Activated naive CD8-positive, alpha-beta T cell treated with anti-CD3 and anti-CD28 coated beads for 36 hours (primary cell): Measurements from ENCODE around the gene SAG. TPM values are rescaled to one million over a fixed set of nuclear protein-coding genes. Genes with fewer than 3 reads are reported as not detected.

Experiments
- DNase-seq: peaks from one replicate; pipeline ENCODE4 v3.0.0; 2021
- H3K27ac Mint-ChIP-seq: one replicate; pipeline ENCODE4 v1.8.0; 2022; ENCODE audit warnings: mild to moderate bottlenecking, moderate library complexity, mixed read lengths
- H3K27me3 Mint-ChIP-seq: one replicate; pipeline ENCODE4 v1.8.0; 2022; ENCODE audit warnings: mild to moderate bottlenecking, mixed read lengths
- H3K36me3 Mint-ChIP-seq: one replicate; pipeline ENCODE4 v1.8.0; 2021; ENCODE audit warnings: mild to moderate bottlenecking, mixed read lengths
- H3K4me1 Mint-ChIP-seq: one replicate; pipeline ENCODE4 v1.8.0; 2021; ENCODE audit warnings: mixed read lengths
- H3K4me3 Mint-ChIP-seq: one replicate; pipeline ENCODE4 v1.8.0; 2022; ENCODE audit warnings: mild to moderate bottlenecking, moderate library complexity, mixed read lengths
- H3K9me3 Mint-ChIP-seq: one replicate; pipeline ENCODE4 v1.8.0; 2022; ENCODE audit warnings: mixed read lengths
- total RNA-seq, 2 experiments: library from RNA; stranded (reverse); gene quantifications; one replicate each; pipeline ENCODE4 v1.2.3, GENCODE V29; 2021

Gene SAG
- total RNA-seq, 2 experiments from 2014 or later = 0.31 TPM; not detected in 1

DNA sequence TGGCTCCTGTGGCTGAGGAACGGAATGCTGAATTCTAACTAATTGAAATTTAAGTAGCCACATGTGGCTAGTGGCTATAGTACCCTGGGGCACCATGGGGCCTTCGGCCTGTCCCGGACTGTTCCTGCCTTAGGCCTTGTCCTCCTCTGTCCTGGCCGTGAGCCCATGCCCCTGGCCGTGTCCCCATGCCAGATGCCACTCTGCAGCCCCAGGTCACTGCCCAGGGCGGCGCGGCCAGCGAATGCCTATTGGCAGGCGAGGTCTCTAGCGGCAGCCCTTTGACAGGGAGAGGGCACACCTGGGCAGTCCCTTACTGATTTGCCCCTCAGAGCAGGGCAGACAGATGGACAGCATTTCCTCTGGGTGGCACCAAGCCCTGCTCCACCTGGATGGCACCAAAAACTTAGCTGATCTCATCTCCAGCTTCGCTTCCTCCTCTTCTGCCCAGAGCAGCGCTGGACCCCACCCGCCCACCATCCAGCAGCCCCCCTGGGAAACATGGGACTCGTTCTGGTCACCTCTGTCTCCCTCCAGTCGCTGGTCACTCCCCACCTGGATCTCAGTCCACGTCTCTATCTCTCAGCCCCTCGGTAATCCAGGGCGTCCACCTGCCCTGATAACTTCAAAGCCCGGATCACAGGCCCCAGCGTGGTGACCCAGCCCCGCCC, 45.6 kb downstream of the SAG start:
- DNase-seq = no peak
- Mint-ChIP-seq H3K9me3 (no peaks in the 10 kb centered on the region), H3K4me1 (peaks cover 58% of the 10 kb centered on the region), H3K27ac (peak overlapping the region; percentile 87), H3K4me3 (peak overlapping the region; percentile 83), H3K27me3 (no peaks in the 10 kb centered on the region), H3K36me3 (peaks cover 29% of the 10 kb centered on the region)

DNA sequence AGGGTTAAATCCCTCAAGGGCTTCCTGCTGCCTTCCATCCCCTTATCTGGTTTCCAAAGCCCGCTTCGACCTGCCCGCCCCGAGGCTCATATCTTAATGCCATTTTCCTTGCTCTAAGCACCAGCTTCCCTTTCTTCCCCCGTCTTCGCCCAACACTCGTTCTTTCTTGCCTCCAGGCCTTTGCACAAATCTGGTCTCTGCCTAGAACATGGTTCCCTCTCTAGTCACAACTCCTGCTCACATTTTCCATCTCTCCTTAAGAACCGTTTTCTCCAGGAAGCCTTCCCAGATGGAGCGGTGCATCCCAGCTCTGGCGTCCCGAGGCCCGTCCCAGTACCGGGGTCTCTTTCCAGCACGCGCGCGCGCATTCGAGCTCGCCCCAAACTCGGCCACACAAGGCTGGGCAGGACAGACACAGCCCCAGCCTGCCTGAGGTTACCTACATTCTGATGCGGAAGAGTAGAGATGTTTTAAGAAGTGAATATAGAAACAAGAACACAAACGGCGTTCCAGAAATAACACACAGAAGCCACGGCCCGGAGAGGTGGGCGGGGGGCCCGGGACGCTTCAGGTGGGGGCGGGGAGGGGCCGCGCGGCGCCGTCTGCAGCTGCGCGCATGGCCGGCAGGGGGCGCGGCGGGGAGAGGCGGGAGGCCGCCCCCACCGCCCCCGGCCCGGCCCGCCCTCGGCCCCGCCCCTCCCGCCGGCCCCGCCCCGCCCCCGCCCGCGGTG, 46.3 kb downstream of the SAG start, which contains the start of gene DGKD:
Gene DGKD (plus strand): TSS at position 726 of the 731 bp plus-strand sequence. CDS start 25 bp downstream, outside the sequence.
- Mint-ChIP-seq H3K27me3 (no peaks in the 10 kb centered on the region), H3K4me3 (peak within 1 kb of the TSS; percentile 85), H3K9me3 (no peaks in the 10 kb centered on the region), H3K27ac (peak within 1 kb of the TSS; percentile 87), H3K4me1 (peaks cover 65% of the 10 kb centered on the region), H3K36me3 (peaks cover 35% of the 10 kb centered on the region)
- peak; percentile 79 for DNase-seq

DNA sequence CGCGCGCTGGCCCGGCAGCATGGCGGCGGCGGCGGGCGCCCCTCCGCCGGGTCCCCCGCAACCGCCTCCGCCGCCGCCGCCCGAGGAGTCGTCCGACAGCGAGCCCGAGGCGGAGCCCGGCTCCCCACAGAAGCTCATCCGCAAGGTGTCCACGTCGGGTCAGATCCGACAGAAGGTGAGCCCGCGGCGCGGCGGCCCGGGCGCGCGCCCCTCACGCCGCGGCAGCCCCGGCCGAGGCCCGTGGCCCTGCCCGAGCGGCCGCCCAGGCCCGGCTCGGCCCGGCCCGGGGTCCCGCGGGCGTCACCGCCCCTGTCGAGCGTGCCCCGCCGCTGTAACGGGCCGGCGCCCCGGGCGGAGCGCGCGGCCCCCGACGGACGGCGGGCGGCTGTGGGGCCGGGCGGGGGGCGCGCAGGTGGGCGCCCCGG, 46.9 kb downstream of the SAG start:
- H3K4me3 Mint-ChIP-seq = no peak overlapping the region
- no peak for DNase-seq
- H3K4me1 Mint-ChIP-seq = peaks cover 67% of the 10 kb centered on the region
- no peaks in the 10 kb centered on the region for H3K27me3 Mint-ChIP-seq
- H3K36me3 Mint-ChIP-seq = peaks cover 37% of the 10 kb centered on the region
- no peak overlapping the region for H3K27ac Mint-ChIP-seq
- no peaks in the 10 kb centered on the region for H3K9me3 Mint-ChIP-seq

DNA sequence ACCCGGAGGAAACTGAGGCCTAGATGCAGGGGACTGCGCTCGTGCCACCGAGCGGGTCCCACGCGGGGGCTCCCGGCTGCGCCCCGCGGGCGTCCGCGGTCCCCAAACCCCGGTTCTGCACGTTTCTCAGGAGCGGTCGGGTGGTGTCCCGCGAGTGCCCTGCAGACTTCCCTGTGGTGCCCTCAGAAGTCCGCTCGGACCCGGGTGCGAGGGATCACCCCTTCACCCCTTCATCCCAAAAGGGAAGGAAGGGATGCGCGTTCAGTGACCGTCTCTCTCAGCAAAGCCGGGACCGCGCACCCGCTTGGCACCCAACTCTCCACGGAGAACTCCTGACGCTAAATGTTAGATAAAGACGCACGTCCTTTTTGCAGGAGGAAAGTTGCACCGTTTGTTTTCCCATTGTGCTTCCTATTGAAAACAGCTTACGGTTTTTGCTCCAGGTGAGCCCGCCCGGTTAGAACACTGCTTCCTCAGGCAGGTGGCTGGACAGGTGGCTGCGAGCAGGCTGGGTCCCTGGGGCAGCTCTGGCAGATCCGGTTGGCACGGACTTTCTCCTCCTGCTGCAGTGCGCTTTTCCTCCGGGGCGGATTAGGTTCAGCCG, 47.5 kb downstream of the SAG start:
- Mint-ChIP-seq H3K4me1 (peaks cover 70% of the 10 kb centered on the region), H3K27me3 (no peaks in the 10 kb centered on the region), H3K27ac (peak overlapping the region; percentile 74), H3K4me3 (peak overlapping the region; percentile 85), H3K9me3 (no peaks in the 10 kb centered on the region), H3K36me3 (peaks cover 42% of the 10 kb centered on the region)
- DNase-seq = no peak

DNA sequence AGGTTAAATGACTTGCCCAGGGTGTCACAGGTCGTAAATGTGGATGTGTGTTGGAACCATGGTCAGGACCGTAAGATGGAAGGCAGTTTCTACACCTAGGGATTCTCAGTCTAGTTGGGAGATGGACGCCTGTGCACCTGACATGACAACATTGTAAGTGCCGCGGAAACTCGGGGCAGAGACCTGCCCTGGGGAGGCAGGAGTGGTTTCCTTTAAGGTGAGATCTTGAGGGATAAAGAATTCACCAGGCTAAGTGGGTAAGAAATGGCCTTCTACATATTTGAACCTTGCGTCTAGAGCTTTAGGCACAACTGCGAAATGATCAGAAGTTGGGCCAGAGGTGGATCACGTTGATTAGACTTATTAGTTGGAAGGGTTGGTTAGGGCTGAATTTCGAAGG, 48.3 kb downstream of the SAG start:
- peaks cover 68% of the 10 kb centered on the region for H3K4me1 Mint-ChIP-seq
- peak overlapping the region; percentile 85 for H3K4me3 Mint-ChIP-seq
- no peaks in the 10 kb centered on the region for H3K27me3 Mint-ChIP-seq
- peaks cover 47% of the 10 kb centered on the region for H3K36me3 Mint-ChIP-seq
- H3K9me3 Mint-ChIP-seq = no peaks in the 10 kb centered on the region
- peak overlapping the region; percentile 63 for H3K27ac Mint-ChIP-seq
- no peak for DNase-seq

DNA sequence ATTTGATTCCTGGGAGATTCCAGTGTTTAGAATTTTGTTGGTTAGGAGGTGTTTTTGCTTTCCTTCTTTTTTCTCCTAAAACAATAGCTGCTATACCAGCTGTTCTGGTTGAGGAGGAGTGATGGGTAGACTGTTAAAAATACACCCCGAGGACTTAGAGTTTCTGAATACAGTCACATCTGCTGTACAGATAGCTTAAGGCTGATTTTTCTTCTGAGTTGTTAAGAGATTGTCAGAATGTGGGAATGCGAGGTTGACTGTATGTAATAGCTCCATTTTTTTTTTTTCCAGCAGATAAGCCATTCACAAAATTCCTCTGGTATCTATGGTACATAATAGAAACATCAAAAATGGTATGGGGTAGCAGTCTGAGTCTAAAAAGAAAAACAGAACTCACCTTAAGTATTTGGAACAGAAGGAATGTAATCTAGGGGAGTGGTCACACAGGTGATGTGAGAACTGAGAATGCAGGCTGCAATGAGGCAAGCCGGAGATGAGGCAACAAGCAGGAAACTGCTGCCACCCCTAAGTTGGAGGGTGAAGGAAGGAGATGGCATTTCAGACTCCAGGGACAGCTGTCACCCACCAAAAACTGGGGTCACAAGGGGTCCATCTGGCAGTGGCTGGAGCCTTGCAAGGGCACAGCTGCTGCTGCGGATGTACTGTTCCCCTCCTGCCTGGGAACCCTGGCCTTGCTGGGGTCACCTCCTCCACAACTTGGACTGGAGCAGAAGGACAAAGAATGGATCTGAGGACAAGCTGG, 49.1 kb downstream of the SAG start:
- peaks cover 65% of the 10 kb centered on the region for H3K4me1 Mint-ChIP-seq
- H3K9me3 Mint-ChIP-seq = peaks cover 2% of the 10 kb centered on the region
- H3K4me3 Mint-ChIP-seq = peak overlapping the region; percentile 85
- H3K27ac Mint-ChIP-seq = peak overlapping the region; percentile 63
- no peak for DNase-seq
- H3K36me3 Mint-ChIP-seq = peaks cover 54% of the 10 kb centered on the region
- no peaks in the 10 kb centered on the region for H3K27me3 Mint-ChIP-seq

DNA sequence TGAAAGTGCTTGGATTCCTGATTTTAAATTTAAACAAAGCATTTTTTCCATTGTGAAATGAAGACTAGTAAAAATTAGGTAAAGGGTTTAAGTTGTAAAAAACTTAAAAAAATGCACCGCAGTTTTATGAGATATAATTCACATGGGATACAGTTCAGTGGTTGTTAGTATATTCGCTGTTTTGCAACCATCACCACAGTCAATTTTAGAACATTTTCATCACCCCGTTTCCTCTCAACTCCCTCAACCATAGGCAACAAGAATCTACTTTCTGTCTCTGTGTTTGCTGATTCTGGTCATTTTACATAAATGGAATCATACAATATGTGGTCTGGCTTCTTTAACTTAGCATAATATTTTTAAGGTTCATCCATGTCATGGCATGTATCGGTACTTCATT, 50.7 kb downstream of the SAG start:
- Mint-ChIP-seq H3K4me3 (peak overlapping the region; percentile 61), H3K27ac (peak overlapping the region; percentile 81), H3K4me1 (peaks cover 65% of the 10 kb centered on the region), H3K36me3 (peaks cover 65% of the 10 kb centered on the region), H3K9me3 (peaks cover 6% of the 10 kb centered on the region), H3K27me3 (no peaks in the 10 kb centered on the region)
- DNase-seq = no peak

DNA sequence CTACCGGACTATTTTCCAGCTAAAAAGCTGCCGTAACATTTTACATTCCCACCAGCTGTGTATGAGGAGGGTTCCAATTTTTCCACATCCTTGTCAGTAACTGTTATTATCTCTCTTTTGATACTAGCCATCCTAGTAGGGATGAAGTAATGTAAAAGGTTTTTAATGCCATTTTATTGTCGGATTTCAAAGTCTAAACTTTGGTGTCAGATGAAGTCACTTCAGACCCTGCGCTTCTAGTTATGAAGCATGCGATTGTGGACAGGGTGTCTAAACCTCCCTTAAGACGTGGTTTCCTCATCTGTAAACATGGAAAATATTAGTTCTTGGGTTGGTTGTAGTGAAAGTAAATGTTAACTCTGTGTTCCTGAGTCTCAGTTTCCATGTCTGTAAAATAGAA, 51.3 kb downstream of the SAG start:
- Mint-ChIP-seq H3K27me3 (no peaks in the 10 kb centered on the region), H3K4me3 (peak overlapping the region; percentile 61), H3K36me3 (peaks cover 70% of the 10 kb centered on the region), H3K4me1 (peaks cover 62% of the 10 kb centered on the region), H3K27ac (peak overlapping the region; percentile 81), H3K9me3 (peaks cover 10% of the 10 kb centered on the region)
- DNase-seq = no peak

DNA sequence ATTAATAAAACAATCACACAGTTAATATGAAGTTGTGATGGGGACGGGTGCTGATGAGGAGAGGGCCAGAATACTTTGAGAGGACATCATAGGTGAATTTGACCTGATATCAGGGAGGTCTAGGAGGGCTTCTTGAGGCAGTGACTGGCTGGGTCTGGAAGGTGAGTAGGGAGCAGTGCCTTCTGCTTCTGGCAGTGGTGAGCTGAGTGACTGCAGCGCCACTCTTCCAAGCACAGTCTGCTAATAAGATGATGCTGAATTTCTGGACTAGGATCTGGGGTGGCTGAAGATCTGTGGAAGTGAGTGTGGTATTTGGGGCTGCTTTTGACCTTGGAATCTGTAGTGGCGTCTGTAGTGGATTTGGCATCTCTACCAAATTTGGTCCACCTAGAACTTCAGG, 52.2 kb downstream of the SAG start:
- H3K27me3 Mint-ChIP-seq = no peaks in the 10 kb centered on the region
- peaks cover 10% of the 10 kb centered on the region for H3K9me3 Mint-ChIP-seq
- peaks cover 78% of the 10 kb centered on the region for H3K36me3 Mint-ChIP-seq
- DNase-seq = no peak
- peak overlapping the region; percentile 81 for H3K27ac Mint-ChIP-seq
- H3K4me1 Mint-ChIP-seq = peaks cover 66% of the 10 kb centered on the region
- H3K4me3 Mint-ChIP-seq = no peak overlapping the region

DNA sequence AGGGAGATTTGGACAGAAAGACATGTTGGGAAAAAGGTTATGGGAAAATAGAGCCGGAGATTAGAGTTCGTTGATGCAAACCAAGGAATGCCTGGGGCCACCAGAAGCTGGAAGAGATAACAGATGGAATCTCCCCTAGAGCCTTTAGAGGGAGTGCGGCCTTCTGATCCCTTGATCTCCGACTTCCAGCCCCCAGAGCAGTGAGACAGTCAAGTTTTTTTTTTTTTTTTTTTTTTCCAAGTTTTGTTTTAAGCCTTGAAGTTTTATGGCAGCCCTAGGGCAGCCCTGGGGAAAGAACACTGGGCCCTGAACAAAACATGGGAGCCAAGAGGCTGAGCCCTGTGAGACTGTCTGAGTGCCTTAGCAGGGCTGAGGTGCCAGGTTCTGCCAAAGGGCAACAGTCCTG, 53.2 kb downstream of the SAG start:
- Mint-ChIP-seq H3K9me3 (peaks cover 10% of the 10 kb centered on the region), H3K27me3 (no peaks in the 10 kb centered on the region), H3K36me3 (peaks cover 79% of the 10 kb centered on the region), H3K4me3 (no peak overlapping the region), H3K4me1 (peaks cover 66% of the 10 kb centered on the region), H3K27ac (peak overlapping the region; percentile 43)
- no peak for DNase-seq

DNA sequence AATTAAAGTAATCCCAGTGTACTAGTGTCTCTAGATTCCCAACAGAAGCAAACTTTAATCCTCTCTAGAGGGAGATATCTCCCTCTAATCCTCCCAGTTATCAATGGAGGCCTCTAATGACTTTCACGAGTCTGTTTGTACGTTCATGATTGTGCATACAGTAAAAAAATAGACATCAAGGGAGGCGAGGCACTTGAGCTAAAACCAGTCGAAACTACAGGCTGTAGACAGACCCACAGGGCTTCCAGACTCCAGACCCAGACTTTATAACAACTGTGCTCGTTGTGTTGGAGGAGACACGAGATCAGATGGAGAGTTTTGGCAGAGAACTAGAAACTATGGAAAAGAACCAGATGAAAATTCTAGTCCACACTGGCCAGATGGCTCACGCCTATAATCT, 53.7 kb downstream of the SAG start:
- H3K36me3 Mint-ChIP-seq = peaks cover 78% of the 10 kb centered on the region
- peaks cover 66% of the 10 kb centered on the region for H3K4me1 Mint-ChIP-seq
- DNase-seq = no peak
- H3K9me3 Mint-ChIP-seq = peaks cover 10% of the 10 kb centered on the region
- no peaks in the 10 kb centered on the region for H3K27me3 Mint-ChIP-seq
- H3K27ac Mint-ChIP-seq = peak overlapping the region; percentile 32
- H3K4me3 Mint-ChIP-seq = no peak overlapping the region

DNA sequence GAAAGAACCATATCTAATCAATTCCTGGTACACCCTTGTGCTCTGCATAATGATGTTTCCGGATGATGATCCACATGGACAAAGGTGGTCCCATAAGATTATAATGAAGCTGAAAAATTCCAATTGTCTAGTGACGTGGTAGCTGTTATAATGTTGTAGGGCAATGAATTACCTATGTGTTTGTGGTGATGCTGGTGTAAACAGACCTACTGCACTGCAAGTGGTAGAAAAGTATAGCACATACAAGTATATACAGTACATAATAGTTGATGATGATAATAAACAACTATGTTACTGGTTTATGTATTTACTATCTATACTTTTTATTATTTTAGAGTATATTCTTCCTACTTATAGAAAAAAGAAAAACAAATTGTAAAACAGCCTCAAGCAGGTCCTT, 55.1 kb downstream of the SAG start:
- peaks cover 58% of the 10 kb centered on the region for H3K4me1 Mint-ChIP-seq
- DNase-seq = no peak
- H3K27ac Mint-ChIP-seq = no peak overlapping the region
- H3K27me3 Mint-ChIP-seq = no peaks in the 10 kb centered on the region
- peaks cover 10% of the 10 kb centered on the region for H3K9me3 Mint-ChIP-seq
- H3K4me3 Mint-ChIP-seq = no peak overlapping the region
- peaks cover 77% of the 10 kb centered on the region for H3K36me3 Mint-ChIP-seq

DNA sequence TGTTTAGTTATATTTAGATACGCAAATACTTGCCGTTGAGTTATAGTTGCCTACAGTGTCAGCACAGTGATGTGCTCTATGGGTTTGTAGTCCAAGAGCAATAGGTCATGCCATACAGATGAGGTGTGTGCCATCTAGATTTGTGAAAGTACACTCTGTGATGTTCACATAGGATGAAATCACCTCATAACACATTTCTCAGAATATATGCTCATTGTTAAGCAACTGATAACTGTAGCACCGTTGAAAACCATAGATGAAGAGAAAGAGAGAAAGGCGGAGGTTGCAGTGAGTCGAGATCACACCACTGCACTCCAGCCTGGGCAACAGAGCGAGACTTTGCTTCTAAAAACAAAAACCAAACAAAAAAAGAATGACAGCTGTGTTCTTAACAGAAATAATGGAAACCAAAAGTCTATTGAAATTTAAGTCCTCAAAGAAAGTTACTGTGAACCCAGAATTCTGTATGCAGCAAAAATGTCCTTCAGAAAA, 56.2 kb downstream of the SAG start:
- H3K27ac Mint-ChIP-seq = no peak overlapping the region

DNA sequence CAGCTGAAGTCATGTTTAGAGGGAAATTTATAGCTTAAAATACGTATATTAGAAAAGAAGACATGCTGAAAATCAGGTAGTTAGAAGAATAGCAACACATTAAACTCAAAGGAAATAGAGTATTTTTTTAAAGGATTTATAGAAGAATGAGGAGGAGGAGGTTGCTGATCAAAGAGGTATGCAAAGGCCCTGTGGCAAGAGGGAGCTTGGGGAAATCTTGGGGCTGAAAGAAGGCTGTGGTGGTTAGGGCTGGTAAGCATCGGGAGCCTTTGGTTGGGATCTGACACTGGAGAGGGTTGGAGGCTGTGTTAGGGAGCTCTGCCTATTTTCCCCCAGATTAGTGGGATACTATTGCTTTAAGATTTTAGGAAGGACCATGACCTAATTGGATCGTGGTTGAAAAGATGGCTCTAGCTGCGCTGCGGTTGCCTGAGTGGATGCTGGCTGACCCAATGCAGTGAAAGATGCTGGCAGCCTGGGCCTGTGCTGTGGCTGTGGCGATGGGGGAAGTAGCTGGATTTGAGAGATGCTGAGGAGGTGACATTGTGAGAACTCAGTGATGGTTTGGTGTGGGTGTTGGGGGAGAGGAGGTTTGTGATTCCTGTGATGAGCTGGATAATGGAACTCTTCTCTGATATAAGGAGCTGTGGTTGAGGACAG, 58.4 kb downstream of the SAG start:
- Mint-ChIP-seq H3K4me3 (no peak overlapping the region), H3K9me3 (peaks cover 10% of the 10 kb centered on the region), H3K27me3 (no peaks in the 10 kb centered on the region), H3K36me3 (peaks cover 72% of the 10 kb centered on the region), H3K4me1 (peaks cover 51% of the 10 kb centered on the region), H3K27ac (peak overlapping the region; percentile 43)
- DNase-seq = no peak

More for the DNA sequence above, 56.2 kb downstream of the SAG start:
- DNase-seq = no peak
- no peak overlapping the region for H3K4me3 Mint-ChIP-seq
- H3K9me3 Mint-ChIP-seq = peaks cover 10% of the 10 kb centered on the region
- peaks cover 76% of the 10 kb centered on the region for H3K36me3 Mint-ChIP-seq
- H3K27me3 Mint-ChIP-seq = no peaks in the 10 kb centered on the region
- H3K4me1 Mint-ChIP-seq = peaks cover 58% of the 10 kb centered on the region
